Aorta (tissue), 5 donors: Measurements from ENCODE around the gene COL6A1. TPM values are rescaled to one million over a fixed set of nuclear protein-coding genes. Genes with fewer than 3 reads are reported as not detected.
A peak's percentile ranks its signal among the peaks of the same experiment; 100 is the strongest.

Experiments
- ATAC-seq: fragments of 200-7000 bp; cut with Tn5 transposase; one replicate; pipeline ENCODE4 v1.9.1; 2022; ENCODE audit warnings: moderate library complexity; ENCODE audit not compliant: low FRiP score
- DNase-seq, 2 donors: peaks; one replicate each; pipeline ENCODE4 v3.0.0-alpha.2; 2020
- H3K27ac ChIP-seq, 2 donors: one replicate each; pipeline ENCODE4 v1.5.1; 2013; ENCODE audit warnings: low read length in 2 of 2, mild to moderate bottlenecking in 2 of 2, moderate library complexity in 2 of 2, control low read depth in 1 of 2, inconsistent platforms in 1 of 2, low read depth in 1 of 2
- H3K27me3 ChIP-seq, 2 donors: one replicate each; pipeline ENCODE4 v1.6.1; 2013; ENCODE audit warnings: control low read depth in 1 of 2, low read length in 1 of 2, mild to moderate bottlenecking in 1 of 2, moderate library complexity in 1 of 2; ENCODE audit not compliant: insufficient read depth in 2 of 2, control insufficient read depth in 1 of 2
- H3K36me3 ChIP-seq, 2 donors: one replicate each; pipeline ENCODE4 v1.6.1; 2013; ENCODE audit warnings: control low read depth in 1 of 2, low read length in 1 of 2, mild to moderate bottlenecking in 1 of 2; ENCODE audit not compliant: insufficient read depth in 2 of 2, control insufficient read depth in 1 of 2
- H3K4me1 ChIP-seq, 2 donors: one replicate each; pipeline ENCODE4 v1.6.1; 2013; ENCODE audit warnings: low read length in 2 of 2, control low read depth in 1 of 2, mild to moderate bottlenecking in 1 of 2, moderate library complexity in 1 of 2; ENCODE audit not compliant: insufficient read depth in 2 of 2, control insufficient read depth in 1 of 2
- H3K4me3 ChIP-seq, 2 donors: one replicate each; pipeline ENCODE4 v1.5.1; 2013; ENCODE audit warnings: low read length in 2 of 2, control low read depth in 1 of 2, mild to moderate bottlenecking in 1 of 2
- H3K9me3 ChIP-seq: one replicate; pipeline ENCODE4 v1.6.1; 2013; ENCODE audit warnings: mild to moderate bottlenecking, low read length; ENCODE audit not compliant: control insufficient read depth
- WGBS, 2 donors: extraction: QIAGEN DNeasy Blood & Tissue Kit; methylation state at CpG; one replicate each; pipeline ENCODE4 v1.1.7; 2013; 5-methylcytosine and 5-hydroxymethylcytosine counted together
- intact Hi-C, 2 donors: fragments of 100-400 bp; cut with DNase I; formaldehyde crosslinking; loops; one replicate each; pipeline versions ENCODE4 v1.14.2 to v1.15.0; 2022
- polyA plus RNA-seq, 2 donors: library from polyadenylated mRNA; stranded (reverse); fragments of 200-250 nt; gene quantifications; one replicate each; pipeline ENCODE4 v1.2.3, GENCODE V29; 2013
- total RNA-seq, 2 donors: library from RNA; stranded (reverse); fragmentation: NEBNext Ultra II Directional; extraction: Animal tissue kit (Norgen Biotek cat#: 25700); gene quantifications; one replicate each; pipeline ENCODE4 v1.2.1, GENCODE V29; 2021
- donor health status: healthy with polysubstance abuse.
- donor health status: Bipolar disorder and iron deficiency.
- donor health status: DM: no; HTN: no; CAD: no.
- donor health status: DM: no; HTN: no; CAD: no.
- donor health status: DM: yes; HTN: yes; CAD: no.

COL6A1 gene
- total and polyA plus RNA-seq, 4 donors: 156 to 1,773 (median 525) TPM

DNA sequence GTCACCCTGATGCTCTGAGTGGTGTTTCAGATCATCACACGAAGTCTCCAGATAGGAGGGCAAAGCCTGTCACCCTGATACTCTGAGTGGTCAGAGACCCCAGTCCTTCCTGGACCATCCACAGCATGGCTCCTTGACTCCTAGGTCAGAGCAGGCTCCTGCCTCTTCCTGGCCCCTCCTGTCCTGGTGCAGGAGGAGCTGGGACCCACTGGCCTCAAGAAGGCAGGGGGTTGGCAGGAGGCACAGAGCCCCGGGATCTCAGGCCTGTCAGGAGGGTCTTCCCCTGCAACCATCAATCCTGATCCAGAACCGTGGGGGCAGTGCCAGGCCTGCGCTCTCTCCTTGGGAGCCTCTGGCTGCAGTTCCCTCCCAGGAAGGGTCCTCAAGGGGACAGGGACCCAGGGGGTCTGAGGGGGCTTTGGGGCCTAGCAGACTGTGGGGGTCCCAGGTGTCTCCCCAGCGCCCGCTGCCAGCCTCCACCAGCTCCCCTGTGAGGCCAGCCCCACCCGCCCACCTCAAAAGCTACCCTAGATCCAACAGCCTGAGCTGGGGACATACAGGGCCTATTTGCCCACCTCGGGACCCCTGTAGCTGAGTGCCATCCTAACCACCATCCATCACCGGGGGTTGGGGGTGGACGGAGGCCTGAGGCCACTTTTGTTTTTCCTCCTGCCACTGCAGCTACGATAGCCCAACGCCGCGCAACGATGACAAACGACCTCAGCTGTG lies 27.5 kb downstream of the COL6A1 start:
- Histone ChIP-seq H3K27me3 (no peaks in the 10 kb centered on the region), H3K9me3 (no peaks in the 10 kb centered on the region), H3K27ac (no peak overlapping the region), H3K4me1 (no peaks in the 10 kb centered on the region), H3K36me3 (no peaks in the 10 kb centered on the region), H3K4me3 (no peak overlapping the region)
- ATAC-seq (no peak), DNase-seq (peak in 1 of 2 donors; percentile 32)
- WGBS, 2 donors: 84 to 85% methylated on average over 12 to 16 of the region's 16 CpGs
- intact Hi-C loops: no loop called here

DNA sequence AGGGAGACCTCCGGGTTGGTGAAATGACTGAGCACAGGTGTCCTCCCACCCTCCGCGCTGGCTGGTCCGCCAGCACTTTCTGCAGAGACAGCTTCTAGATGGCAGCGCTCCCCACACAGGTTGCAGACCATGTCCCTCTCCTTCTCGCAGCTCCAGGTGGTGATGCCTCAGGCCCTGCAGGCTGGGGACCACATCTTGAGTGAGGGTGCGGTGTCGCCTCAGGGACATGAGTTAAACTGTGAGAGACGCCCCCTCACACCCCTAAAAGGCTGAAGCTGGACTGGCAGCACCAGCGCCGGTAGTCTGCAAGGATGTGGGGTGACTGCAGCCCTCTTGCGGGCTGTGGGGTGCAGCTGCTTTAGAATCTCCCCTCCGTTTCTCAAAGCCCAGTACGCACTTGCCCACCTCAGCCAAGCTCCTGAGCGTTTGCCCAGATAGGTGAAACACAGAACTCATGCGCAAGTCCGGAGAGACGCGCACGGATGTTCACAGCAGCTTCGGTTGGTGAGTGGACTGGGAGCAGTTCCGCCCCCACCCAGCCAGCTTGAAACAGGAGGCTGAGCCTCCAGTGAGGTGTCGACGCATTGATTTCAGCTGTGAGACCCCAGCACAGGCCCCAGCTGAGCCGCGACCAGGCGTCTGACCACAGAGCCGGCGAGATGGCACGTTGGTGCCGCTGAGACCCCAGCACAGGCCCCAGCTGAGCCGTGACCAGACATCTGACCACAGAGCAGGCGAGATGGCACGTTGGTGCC lies 28.6 kb downstream of the COL6A1 start:
- H3K4me3 ChIP-seq: no peak overlapping the region
- H3K36me3 ChIP-seq: no peaks in the 10 kb centered on the region
- H3K9me3 ChIP-seq: no peaks in the 10 kb centered on the region
- ATAC-seq (no peak), DNase-seq (peak in 1 of 2 donors; percentile 34)
- intact Hi-C loops: no loop called here
- WGBS, 2 donors: 89 to 90% methylated on average over 32 to 34 of the region's 34 CpGs
- no peaks in the 10 kb centered on the region for H3K4me1 ChIP-seq
- no peak overlapping the region for H3K27ac ChIP-seq
- H3K27me3 ChIP-seq: no peaks in the 10 kb centered on the region

- 83 to 84% methylated on average over 22 of the region's 22 CpGs for WGBS, 2 donors
- Histone ChIP-seq H3K4me1 (no peaks in the 10 kb centered on the region), H3K27ac (no peak overlapping the region), H3K4me3 (no peak overlapping the region), H3K27me3 (no peaks in the 10 kb centered on the region), H3K9me3 (no peaks in the 10 kb centered on the region), H3K36me3 (no peaks in the 10 kb centered on the region)
- peak in 1 of 2 donors; percentile 37 for DNase-seq
- intact Hi-C loops: no loop called here
- ATAC-seq: no peak
Observed at GRCh38 chr21:46011267-46011967, 29.8 kb downstream of the COL6A1 start.

DNA sequence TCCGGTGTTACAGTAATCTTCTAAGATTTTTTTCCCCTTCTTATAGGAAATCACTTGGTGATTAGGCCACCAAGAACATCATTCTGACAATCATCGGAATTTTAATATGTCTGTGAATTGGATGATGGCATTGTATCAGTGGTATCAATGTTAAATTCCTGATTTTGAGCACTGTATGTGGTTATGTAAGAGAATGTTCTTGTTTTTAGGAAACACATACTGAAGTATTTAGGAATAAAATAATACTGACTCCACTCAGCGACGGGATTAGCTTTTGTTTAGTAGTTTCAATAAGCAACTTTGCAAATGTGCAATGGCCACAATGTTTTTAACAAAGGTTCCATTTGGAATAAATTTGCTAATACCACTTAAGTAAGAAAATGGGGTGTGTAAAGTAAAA lies 30.6 kb downstream of the COL6A1 start:
- DNase-seq: no peak
- no peak overlapping the region for H3K4me3 ChIP-seq
- H3K27me3 ChIP-seq: no peaks in the 10 kb centered on the region
- intact Hi-C loops: no loop called here
- no peak for ATAC-seq
- WGBS, 2 donors: 93 to 97% methylated on average over 4 of the region's 4 CpGs
- H3K9me3 ChIP-seq: no peaks in the 10 kb centered on the region
- H3K36me3 ChIP-seq: no peaks in the 10 kb centered on the region
- no peaks in the 10 kb centered on the region for H3K4me1 ChIP-seq
- no peak overlapping the region for H3K27ac ChIP-seq

DNA sequence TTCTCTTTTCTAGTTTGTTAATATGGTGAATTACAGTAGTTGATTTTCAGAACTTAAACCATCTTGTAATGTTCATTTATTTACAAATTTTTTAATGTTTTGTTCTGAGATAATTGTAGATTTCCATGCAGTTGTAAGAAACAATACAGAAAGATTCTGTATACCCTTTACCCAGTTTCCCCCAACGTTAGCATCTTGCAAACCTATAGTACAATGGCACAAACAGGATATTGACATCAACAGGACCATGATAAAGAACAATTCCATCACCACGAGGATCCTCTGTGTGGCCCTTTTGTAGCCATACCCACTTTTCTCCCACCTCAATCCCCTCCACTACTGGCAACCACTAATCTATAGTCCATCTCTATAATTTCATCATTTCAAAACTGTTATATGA lies 33.3 kb downstream of the COL6A1 start:
- 66 to 68% methylated on average over 2 of the region's 2 CpGs for WGBS, 2 donors
- DNase-seq (no peak), ATAC-seq (no peak)
- H3K4me3 ChIP-seq: no peak overlapping the region
- no peaks in the 10 kb centered on the region for H3K4me1 ChIP-seq
- no peaks in the 10 kb centered on the region for H3K36me3 ChIP-seq
- no peak overlapping the region for H3K27ac ChIP-seq
- H3K27me3 ChIP-seq: no peaks in the 10 kb centered on the region
- intact Hi-C loops: no loop called here
- H3K9me3 ChIP-seq: no peaks in the 10 kb centered on the region

- Histone ChIP-seq H3K27ac (no peak overlapping the region), H3K4me1 (no peaks in the 10 kb centered on the region), H3K36me3 (no peaks in the 10 kb centered on the region), H3K4me3 (no peak overlapping the region), H3K27me3 (no peaks in the 10 kb centered on the region), H3K9me3 (no peaks in the 10 kb centered on the region)
- intact Hi-C loops: no loop called here
- no peak for ATAC-seq
- no peak for DNase-seq
Observed at GRCh38 chr21:46017148-46017547, 35.6 kb downstream of the COL6A1 start.

- intact Hi-C loops: no loop called here
- no peaks in the 10 kb centered on the region for H3K4me1 ChIP-seq
- H3K27ac ChIP-seq: no peak overlapping the region
- DNase-seq (no peak), ATAC-seq (no peak)
- no peak overlapping the region for H3K4me3 ChIP-seq
- WGBS, 2 donors: 86 to 87% methylated on average over 4 of the region's 4 CpGs
- H3K36me3 ChIP-seq: no peaks in the 10 kb centered on the region
- no peaks in the 10 kb centered on the region for H3K27me3 ChIP-seq
- no peaks in the 10 kb centered on the region for H3K9me3 ChIP-seq
Observed at GRCh38 chr21:46017695-46018094, 36.1 kb downstream of the COL6A1 start.

- Histone ChIP-seq H3K27ac (no peak overlapping the region), H3K36me3 (no peaks in the 10 kb centered on the region), H3K27me3 (no peaks in the 10 kb centered on the region), H3K4me3 (no peak overlapping the region), H3K4me1 (no peaks in the 10 kb centered on the region), H3K9me3 (no peaks in the 10 kb centered on the region)
- intact Hi-C loops: no loop called here
- no peak for ATAC-seq
- DNase-seq: no peak
- 83 to 89% methylated on average over 3 of the region's 3 CpGs for WGBS, 2 donors
Observed at GRCh38 chr21:46018615-46019014, 37.0 kb downstream of the COL6A1 start.
